ENCODE data around the gene BCL2.

Gene BCL2

DNA sequence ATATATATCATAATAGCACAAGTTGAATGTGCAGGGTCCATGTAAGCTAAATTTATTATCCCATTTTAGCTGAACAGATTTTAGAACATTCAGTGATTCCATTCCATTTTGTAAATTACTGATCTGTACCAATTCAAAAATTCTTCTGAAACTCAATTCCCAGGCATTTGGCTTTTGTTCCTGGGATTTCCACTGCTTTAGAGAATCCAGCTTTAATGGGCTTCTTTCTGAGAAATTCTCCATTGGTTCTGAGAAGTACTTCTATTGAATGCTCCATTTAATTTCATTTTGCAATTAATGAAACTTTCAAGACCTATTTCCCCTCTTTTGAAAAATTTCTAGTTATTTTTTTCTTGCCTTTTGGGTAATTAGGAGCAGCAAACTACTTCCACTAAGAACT, 36.8 kb downstream of the BCL2 start:
- Mint-ChIP-seq H3K27me3 (no peaks in the 10 kb centered on the region), H3K4me1 (peaks cover 42% of the 10 kb centered on the region), H3K27ac (no peak overlapping the region), H3K36me3 (peaks cover 61% of the 10 kb centered on the region), H3K9me3 (no peaks in the 10 kb centered on the region), H3K4me3 (no peak overlapping the region)
- no peak for DNase-seq
- CTCF ChIA-PET, result no interaction called here

DNA sequence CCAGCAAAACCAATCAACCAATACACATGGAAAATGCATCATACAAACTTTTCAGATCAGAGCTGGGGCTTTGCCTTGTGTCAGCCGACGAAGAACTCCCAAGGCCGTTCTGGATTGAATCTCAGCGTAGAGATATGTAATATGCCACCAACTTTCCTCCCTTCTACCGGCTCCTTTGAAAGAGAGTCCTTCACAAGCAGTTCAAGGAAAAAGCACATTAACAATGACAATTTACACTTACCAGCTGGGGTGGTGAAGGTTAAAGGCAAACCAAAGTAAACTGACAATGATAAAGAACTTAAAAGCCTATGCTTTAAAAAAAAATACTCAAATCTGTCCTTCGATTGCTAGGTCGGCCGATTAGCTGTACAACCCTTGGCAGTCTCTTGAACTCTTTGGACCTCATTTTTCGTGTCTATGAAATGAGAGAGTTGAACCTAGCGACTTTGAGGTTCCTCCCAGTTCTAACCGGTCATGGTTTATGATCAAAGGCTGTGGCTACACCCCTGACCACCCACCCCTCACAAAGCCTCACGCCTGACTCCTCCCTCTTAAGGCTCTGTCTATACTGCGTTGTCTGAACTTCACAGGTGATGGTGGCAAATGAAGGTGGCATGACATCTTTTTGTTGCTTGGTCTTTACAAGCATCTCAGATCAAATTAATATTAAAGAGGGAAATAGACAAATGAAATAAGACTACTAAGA, 46.2 kb downstream of the BCL2 start:
- Mint-ChIP-seq H3K27me3 (no peaks in the 10 kb centered on the region), H3K36me3 (peaks cover 85% of the 10 kb centered on the region), H3K4me3 (no peak overlapping the region), H3K9me3 (no peaks in the 10 kb centered on the region), H3K4me1 (peaks cover 79% of the 10 kb centered on the region), H3K27ac (no peak overlapping the region)
- no peak for DNase-seq
- CTCF ChIA-PET, result interaction anchor here (0.8 kb wide), 1 partner anchor 88 kb away, joined by 3 read pairs; no protein-coding TSS in a partner anchor

DNA sequence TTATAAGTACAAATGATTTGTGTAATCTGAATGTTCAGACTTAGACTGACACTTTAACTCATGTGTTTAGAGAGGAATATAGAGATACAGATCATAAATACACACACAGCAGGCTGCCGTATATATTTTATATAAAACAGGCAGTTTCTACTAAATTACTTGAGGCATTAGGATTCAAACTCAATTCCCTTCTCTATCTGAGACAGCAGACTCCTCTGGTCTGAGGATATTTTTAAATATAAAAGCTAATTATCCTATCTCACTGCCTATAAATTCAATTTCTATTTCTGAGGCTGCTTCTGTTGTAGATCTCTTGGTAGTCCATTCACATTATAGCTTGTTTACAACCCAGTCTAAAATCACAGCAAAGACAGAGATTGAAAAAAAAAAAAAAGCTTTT, 46.9 kb downstream of the BCL2 start:
- H3K27me3 Mint-ChIP-seq, result no peaks in the 10 kb centered on the region
- H3K9me3 Mint-ChIP-seq, result no peaks in the 10 kb centered on the region
- H3K27ac Mint-ChIP-seq, result no peak overlapping the region
- no peak overlapping the region for H3K4me3 Mint-ChIP-seq
- CTCF ChIA-PET, result interaction anchor here (0.7 kb wide), 1 partner anchor 18 kb away, joined by 4 read pairs; no protein-coding TSS in a partner anchor
- H3K4me1 Mint-ChIP-seq, result peaks cover 79% of the 10 kb centered on the region
- DNase-seq, result no peak
- H3K36me3 Mint-ChIP-seq, result peaks cover 82% of the 10 kb centered on the region

DNA sequence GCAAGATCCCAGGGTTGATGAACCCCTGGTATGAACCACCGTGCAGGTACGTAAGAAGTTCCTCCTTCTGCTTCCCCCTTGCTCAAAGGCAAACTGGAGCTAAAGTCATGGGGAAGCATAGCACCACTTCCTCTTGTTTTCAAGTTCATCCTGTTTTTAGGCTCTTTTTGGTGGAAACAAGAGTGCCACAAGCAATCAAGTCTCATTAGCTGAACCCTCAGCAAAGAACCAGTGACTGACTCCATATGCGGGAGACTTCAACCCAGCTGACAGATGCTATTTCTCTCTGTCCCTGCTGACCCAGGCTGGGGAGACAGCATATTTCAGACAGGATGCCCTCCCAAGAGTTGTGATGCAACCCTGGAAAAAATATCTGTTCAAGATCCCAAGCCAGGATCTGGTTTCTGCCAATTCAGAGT, 47.7 kb downstream of the BCL2 start:
- H3K27me3 Mint-ChIP-seq, result no peaks in the 10 kb centered on the region
- H3K4me3 Mint-ChIP-seq, result no peak overlapping the region
- H3K27ac Mint-ChIP-seq, result no peak overlapping the region
- peaks cover 82% of the 10 kb centered on the region for H3K4me1 Mint-ChIP-seq
- peaks cover 81% of the 10 kb centered on the region for H3K36me3 Mint-ChIP-seq
- CTCF ChIA-PET, result no interaction called here
- H3K9me3 Mint-ChIP-seq, result no peaks in the 10 kb centered on the region
- no peak for DNase-seq

DNA sequence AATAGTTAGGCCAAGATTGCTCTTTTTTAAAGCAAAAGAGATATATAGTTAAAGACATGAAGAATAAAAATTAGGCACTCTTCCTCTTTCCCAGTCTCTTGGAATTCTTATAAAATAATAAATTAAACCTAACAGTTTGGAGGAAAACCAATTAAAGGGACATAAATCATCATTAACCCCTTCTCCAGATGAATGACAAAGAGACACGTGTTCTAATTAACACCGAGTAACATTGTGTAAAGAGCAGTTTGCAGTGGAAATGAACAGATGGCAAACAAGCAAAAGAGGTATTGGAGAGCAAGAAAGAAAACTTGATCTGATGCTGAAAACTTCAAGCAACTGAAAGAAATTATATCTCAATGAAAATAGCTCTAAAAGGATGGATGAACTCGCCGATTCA, 48.4 kb downstream of the BCL2 start:
- Mint-ChIP-seq H3K4me3 (no peak overlapping the region), H3K27ac (no peak overlapping the region), H3K9me3 (no peaks in the 10 kb centered on the region), H3K27me3 (no peaks in the 10 kb centered on the region), H3K4me1 (peaks cover 84% of the 10 kb centered on the region), H3K36me3 (peaks cover 78% of the 10 kb centered on the region)
- CTCF ChIA-PET, result no interaction called here
- no peak for DNase-seq

DNA sequence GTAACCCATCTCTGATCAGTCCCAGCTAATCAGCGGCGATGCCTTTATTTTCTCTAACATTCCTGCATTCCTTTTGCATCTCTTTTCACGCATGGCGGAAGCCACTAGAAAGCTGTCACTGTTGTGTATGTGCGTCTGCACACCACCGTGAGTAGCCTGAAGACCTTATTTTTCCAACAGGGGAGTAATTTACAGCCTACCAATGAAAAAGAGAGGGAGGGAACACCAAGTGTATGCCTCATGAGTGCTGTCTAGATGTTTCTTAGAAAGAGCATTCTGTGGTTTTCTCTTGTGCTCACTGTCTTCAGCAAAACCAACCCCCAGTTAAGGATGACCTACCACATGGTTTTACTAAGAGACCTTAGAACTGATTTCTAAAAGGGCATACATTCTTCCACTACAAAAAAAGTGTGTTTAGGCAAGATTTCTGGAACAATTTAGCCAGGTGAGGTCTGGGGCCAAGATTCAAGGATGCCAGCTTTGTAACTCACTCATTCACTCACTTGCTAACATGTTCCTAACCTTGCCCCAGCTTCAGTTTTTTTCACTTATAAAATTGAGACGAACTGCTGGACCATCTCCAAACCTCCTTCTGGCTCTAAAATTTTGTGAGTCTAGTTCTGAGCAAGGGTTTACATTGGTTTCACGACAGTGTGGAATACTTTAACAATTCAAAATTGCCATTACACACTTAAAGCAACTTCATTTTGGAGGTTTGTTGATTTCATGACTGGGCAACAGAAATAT, 51.4 kb downstream of the BCL2 start:
- Mint-ChIP-seq H3K36me3 (peaks cover 74% of the 10 kb centered on the region), H3K4me3 (peak overlapping the region; percentile 16), H3K9me3 (no peaks in the 10 kb centered on the region), H3K27ac (peak overlapping the region; percentile 75), H3K27me3 (no peaks in the 10 kb centered on the region), H3K4me1 (peaks cover 85% of the 10 kb centered on the region)
- no peak for DNase-seq
- CTCF ChIA-PET, result interaction anchor here (1.7 kb wide), 1 partner anchor 50 kb away, joined by 6 read pairs; no protein-coding TSS in a partner anchor

DNA sequence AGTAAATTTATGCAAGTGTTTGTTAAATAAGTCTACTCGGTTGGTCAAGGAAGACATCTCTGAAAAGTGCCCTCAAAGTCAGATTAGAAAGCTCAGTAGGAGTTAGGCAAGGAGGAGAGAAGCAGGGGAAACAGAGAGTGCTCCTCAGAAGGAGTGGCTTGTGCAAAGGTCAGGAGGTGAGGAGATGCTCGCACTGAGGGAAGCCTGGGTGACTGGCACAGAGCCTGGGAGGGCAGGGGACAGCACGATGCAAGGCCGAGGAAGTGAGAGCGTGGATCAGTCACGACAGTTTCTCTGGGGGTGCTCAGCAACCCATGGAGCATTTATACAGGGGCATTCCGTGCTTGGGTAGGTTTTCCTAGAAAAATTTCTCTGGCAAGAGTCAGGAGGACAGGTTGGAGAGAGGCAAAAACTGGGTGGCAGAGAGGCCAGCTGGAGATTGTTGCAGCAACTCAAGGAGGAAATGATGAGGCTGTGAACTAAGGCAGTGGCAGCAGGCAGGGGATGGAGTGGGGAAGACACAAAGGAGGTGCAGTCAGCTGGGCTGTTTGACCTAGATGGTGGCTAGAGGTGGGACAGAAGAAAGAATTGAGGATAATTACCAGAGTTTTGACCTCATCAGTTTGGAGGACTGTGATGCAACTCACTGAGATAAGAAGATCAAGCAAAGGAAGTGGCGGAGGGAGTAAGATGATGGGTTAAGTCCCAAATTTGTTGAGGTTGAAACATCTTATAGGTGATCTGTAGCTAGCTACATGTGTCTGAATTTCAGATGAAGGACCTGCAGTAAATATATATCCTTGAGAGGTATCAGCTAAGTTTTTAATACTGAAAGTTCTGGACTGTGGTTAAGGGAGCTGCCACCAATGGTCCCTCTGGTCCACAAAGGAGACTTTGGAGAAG, 52.4 kb downstream of the BCL2 start:
- Mint-ChIP-seq H3K9me3 (no peaks in the 10 kb centered on the region), H3K36me3 (peaks cover 75% of the 10 kb centered on the region), H3K4me1 (peaks cover 87% of the 10 kb centered on the region), H3K4me3 (peak overlapping the region; percentile 4), H3K27me3 (no peaks in the 10 kb centered on the region), H3K27ac (peak overlapping the region; percentile 75)
- no peak for DNase-seq
- CTCF ChIA-PET, result interaction anchor here (0.6 to 1.7 kb wide), 3 partner anchors 49 to 135 kb away, joined by 3 to 6 read pairs (median 3); no protein-coding TSS in a partner anchor

DNA sequence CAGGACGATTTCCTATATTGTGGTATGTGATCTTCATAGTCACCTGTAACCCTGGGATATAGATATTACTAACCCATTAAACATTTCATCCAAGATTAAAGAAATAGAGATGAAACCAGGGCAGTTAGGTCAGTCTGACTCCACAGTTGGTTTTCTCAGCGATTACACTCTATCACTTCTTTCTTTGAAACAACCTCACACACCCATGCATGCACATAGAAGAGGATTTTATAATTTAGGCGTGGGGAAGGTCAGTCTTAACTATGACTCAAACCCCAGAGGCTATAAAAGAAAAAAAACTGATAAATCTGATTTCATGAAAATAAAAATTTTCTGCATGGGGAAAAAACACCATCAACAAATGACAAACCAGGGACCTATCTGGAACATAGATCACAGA, 54.2 kb downstream of the BCL2 start:
- CTCF ChIA-PET, result no interaction called here
- no peaks in the 10 kb centered on the region for H3K9me3 Mint-ChIP-seq
- H3K4me1 Mint-ChIP-seq, result peaks cover 84% of the 10 kb centered on the region
- H3K36me3 Mint-ChIP-seq, result peaks cover 74% of the 10 kb centered on the region
- no peaks in the 10 kb centered on the region for H3K27me3 Mint-ChIP-seq
- no peak overlapping the region for H3K4me3 Mint-ChIP-seq
- peak overlapping the region; percentile 12 for H3K27ac Mint-ChIP-seq
- DNase-seq, result no peak

DNA sequence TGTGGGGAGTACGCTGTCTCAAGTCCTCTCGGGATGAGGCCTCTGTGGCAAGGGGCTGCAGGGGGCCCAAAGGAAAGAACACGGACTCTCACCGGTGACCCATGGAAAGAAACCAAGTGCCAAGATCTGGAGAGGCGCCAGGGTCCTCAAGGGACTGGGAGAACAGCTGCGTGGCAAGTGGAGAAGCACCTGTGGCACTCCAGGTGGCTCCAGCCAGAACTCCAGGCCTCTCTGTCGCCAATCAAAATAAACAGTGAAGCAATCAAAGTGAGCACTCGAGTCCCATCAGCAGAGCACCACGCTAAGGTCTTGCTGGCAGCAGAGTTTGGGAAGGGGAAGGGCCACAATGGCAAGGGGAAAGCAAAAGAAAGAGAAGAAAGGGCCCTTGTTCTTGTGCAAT, 54.7 kb downstream of the BCL2 start:
- H3K9me3 Mint-ChIP-seq, result no peaks in the 10 kb centered on the region
- peaks cover 74% of the 10 kb centered on the region for H3K36me3 Mint-ChIP-seq
- no peak overlapping the region for H3K4me3 Mint-ChIP-seq
- H3K4me1 Mint-ChIP-seq, result peaks cover 83% of the 10 kb centered on the region
- no peak for DNase-seq
- H3K27me3 Mint-ChIP-seq, result no peaks in the 10 kb centered on the region
- H3K27ac Mint-ChIP-seq, result peak overlapping the region; percentile 12
- CTCF ChIA-PET, result no interaction called here

DNA sequence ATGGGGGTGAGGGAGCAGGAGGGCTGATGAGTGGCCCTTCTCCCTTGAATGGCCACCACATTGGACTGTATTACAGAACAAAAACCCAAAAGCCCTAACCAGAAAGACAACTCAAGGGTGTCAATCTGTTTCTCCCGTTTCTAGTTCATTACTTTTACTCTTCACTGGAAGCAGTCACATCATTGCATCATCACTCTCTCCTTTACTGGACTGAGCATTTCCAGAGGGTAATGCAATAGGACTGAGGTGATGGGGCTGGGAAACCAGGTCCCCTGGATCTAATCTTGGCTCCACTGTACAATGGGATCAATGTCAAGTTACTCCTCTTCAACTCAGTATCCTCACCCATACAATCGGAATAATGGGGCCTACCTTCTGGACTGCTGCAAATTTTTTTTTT, 56.1 kb downstream of the BCL2 start:
- Mint-ChIP-seq H3K36me3 (peaks cover 75% of the 10 kb centered on the region), H3K27ac (no peak overlapping the region), H3K27me3 (no peaks in the 10 kb centered on the region), H3K4me1 (peaks cover 84% of the 10 kb centered on the region), H3K4me3 (no peak overlapping the region), H3K9me3 (no peaks in the 10 kb centered on the region)
- CTCF ChIA-PET, result no interaction called here
- DNase-seq, result no peak

DNA sequence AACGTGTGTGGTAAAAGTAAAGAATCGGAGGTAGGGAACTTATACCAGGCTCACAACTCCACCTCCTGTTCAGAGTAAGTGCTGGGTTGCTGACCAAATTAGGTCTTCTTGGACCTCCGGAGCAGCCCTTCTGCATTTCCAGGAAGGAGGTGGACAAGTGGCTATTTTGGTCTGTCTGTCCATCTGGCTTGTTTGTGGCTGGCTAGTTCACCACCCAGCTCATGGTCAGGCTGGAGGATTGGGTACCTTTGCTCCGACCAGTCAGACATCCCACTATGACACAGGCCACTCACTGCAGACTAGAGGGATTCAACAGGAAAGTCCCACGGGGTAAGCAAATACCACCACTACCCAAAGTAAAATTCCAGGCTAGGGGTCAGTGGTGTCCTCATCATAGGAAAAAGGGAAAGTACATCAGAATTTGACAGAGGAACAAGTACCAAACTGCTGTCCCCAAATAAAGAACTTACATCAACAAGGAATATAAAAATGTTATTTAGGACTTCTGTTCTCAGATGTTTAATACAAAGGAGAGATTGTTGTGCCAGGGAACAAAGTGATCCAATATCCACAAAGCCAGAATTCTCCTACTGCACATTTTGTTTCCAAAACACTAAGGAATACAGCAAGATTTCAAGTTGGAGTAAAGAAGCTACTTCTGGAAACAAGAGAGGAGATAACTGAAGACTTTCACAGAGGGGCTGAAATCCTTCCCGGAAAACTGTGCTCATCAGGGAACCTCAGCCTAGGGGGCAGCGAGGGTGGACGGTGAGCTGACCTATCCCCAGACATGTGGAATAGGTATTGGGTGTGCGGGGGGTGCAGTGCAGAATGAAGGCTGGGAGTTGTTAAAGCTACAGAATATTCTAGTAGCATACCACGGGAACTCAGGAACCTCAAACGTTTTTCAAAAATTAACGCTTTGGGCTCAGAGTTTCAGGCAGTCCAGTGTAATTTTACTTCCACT, 56.9 kb downstream of the BCL2 start:
- no peaks in the 10 kb centered on the region for H3K9me3 Mint-ChIP-seq
- no peak overlapping the region for H3K27ac Mint-ChIP-seq
- peaks cover 76% of the 10 kb centered on the region for H3K36me3 Mint-ChIP-seq
- H3K4me1 Mint-ChIP-seq, result peaks cover 79% of the 10 kb centered on the region
- DNase-seq, result no peak
- CTCF ChIA-PET, result no interaction called here
- H3K27me3 Mint-ChIP-seq, result no peaks in the 10 kb centered on the region
- H3K4me3 Mint-ChIP-seq, result no peak overlapping the region

DNA sequence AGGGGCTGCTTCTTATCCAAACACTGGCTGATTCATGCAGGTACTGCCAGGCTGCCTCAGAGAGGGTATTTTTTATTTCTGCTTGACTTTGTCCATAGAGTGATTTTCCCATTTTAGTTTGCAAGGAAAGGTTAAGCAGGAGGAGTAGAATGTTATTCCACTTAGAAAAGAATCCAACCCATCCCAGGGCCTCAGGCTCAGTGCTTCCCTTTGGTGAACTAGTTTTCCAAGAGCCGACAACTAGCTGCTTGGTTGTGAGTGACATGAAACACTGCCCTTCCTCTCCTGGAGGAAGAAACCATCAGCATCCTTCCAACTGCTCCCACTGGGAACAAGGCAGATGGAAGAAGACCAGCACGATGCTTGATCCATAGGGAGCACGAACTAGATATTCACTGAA, 58.5 kb downstream of the BCL2 start:
- CTCF ChIA-PET, result no interaction called here
- Mint-ChIP-seq H3K4me1 (peaks cover 75% of the 10 kb centered on the region), H3K27ac (no peak overlapping the region), H3K36me3 (peaks cover 79% of the 10 kb centered on the region), H3K9me3 (no peaks in the 10 kb centered on the region), H3K27me3 (no peaks in the 10 kb centered on the region), H3K4me3 (no peak overlapping the region)
- no peak for DNase-seq

DNA sequence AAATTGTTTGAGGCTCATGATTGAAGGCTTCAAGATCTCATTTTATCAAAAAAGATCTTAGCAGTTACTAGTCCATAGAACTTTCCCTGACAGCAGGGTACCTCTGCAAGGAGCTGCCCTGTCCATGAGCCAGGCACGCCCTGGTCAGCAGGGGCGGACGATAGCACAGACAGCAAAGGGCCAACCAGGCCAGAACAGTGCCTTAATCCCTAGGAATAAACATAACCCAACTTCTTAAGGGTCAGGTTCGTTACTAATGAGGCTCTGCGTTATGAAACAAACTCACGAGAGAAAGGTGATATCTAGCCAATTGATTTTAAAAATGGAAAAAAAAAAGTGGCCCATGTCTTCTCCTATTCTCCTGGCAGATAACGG, 59.2 kb downstream of the BCL2 start:
- Mint-ChIP-seq H3K27ac (peak overlapping the region; percentile 72), H3K4me1 (peaks cover 74% of the 10 kb centered on the region), H3K27me3 (no peaks in the 10 kb centered on the region), H3K36me3 (peaks cover 82% of the 10 kb centered on the region), H3K4me3 (no peak overlapping the region), H3K9me3 (no peaks in the 10 kb centered on the region)
- CTCF ChIA-PET, result no interaction called here
- DNase-seq, result no peak
